GM12872 (cell line): ENCODE data around the gene ANO2.

ENCODE experiments used
- CTCF ChIP-seq: IDR thresholded peaks from 3 replicates; pipeline ENCODE4 v1.5.1; 2011; ENCODE audit warnings: low read depth, mild to moderate bottlenecking, low read length, moderate library complexity; ENCODE audit not compliant: insufficient read depth

ANO2 gene

GRCh38 chr12:5882511-5883190 lies 62.4 kb downstream of the ANO2 start:
- TF ChIP-seq CTCF = no peak

GRCh38 chr12:5881666-5882065 lies 63.4 kb downstream of the ANO2 start:
- TF ChIP-seq CTCF = no peak

GRCh38 chr12:5881101-5881606 lies 63.9 kb downstream of the ANO2 start:
- no peak for TF ChIP-seq CTCF

- TF ChIP-seq CTCF = no peak
Observed at GRCh38 chr12:5875851-5876250, 69.2 kb downstream of the ANO2 start.

- no peak for TF ChIP-seq CTCF
Observed at GRCh38 chr12:5874514-5874913, 70.5 kb downstream of the ANO2 start.

GRCh38 chr12:5873281-5873919 lies 71.7 kb downstream of the ANO2 start:
- no peak for TF ChIP-seq CTCF

GRCh38 chr12:5872745-5873144 lies 72.3 kb downstream of the ANO2 start:
- peak; percentile 21; the same call in 1 of the 3 replicates for TF ChIP-seq CTCF
